Stimulated activated CD4-positive, alpha-beta T cell treated with anti-CD3 and anti-CD28 coated beads, Interleukin-1b, Interleukin-23, amount 100 ng/mL, for 48 hours (primary cell): ENCODE results near the gene ASAP2.

Experiments used
- DNase-seq: peaks from one replicate; pipeline ENCODE4 v3.0.0-alpha.2; 2020

Gene ASAP2

GRCh38 chr2:9205963-9206948 lies at the start of gene ASAP2:
Gene ASAP2 (plus strand): TSS chr2:9206812. CDS start chr2:9207105, 293 bp downstream.
- DNase-seq, result peak; percentile 13

- no peak for DNase-seq
Observed at GRCh38 chr2:9158786-9159779, 47.5 kb upstream of the ASAP2 start.

DNA sequence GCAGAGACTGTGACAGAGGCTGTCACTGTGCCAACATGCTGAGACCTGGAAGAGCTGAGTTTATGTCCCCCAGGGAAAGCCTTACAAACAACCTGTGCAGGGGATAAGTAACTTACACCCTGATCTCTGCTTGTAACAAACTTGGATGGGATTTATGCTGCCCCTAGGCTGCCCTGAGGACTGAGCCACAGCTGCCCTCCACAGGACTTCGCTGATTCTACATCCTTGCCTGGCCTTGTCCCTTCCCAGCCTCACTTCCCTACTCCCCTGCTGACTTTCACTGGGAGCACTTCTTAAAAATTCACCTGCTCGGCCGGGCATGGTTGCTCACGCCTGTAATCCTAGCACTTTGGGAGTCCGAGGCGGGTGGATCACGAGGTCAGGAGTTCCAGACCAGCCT lies 45.9 kb upstream of the ASAP2 start:
- no peak for DNase-seq

GRCh38 chr2:9162841-9163240 lies 43.8 kb upstream of the ASAP2 start:
- DNase-seq, result no peak

DNA sequence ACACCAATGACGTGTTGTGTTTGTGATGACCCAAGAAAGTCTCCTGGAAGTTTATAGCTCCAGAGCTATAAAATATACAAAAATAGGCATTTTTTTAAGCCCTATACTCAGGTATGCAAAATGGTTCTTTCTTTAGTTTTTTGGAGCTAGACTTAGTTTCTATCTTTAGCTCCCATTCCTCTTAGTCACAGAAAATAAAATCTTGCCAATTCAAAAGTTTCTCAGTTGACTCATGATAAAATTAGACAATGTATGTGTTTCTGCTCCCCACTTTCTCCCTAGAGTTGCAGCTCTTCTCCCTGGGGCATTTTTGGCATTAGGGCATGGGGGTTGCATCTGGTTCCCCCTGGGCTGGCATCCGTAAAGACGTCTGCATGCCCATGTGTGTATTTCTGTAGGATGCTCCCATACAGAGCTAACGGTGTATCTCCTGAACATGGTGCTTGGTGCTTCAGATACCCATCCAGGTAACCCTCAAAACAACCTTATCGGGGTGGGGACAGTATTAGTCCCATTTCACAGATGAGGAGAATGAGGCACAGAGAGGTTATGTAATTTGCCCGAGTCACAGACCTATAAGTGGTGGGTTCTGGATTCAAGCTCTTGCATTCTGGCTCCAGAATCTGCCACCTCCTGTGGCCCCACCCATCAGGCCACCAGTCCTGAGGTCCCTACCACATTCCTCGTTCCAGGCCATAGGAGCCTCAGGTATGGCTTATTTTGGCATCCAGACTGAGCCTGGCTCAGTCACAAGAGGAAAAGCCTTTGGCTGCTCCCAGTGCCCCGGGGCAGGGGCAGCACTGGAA lies 43.1 kb upstream of the ASAP2 start:
- DNase-seq, result no peak

DNA sequence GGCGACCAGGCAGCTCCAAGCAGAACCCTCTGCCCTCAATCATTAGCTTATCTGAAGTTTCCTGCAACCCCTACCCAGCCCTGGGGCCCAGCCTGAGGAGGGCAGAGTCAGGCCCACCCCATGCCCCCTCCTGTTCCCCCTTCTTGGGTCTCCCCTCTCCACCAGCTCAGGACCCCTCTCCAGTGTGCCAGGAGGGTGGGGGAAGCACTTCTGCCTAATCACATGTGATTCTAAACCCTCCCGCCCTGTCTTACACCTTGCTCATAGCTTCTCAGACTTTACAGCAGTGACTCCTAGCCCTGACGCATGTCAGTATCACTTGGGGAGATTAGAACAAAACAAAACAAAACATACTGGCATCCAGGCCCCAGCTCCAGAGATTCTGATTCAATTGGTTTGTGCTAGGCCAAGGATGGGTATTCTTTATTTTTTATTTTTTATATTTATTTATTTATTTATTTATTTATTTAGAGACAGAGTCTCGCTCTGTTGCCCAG lies 42.5 kb upstream of the ASAP2 start:
- no peak for DNase-seq

GRCh38 chr2:9165625-9166024 lies 41.0 kb upstream of the ASAP2 start:
- DNase-seq, result no peak

DNA sequence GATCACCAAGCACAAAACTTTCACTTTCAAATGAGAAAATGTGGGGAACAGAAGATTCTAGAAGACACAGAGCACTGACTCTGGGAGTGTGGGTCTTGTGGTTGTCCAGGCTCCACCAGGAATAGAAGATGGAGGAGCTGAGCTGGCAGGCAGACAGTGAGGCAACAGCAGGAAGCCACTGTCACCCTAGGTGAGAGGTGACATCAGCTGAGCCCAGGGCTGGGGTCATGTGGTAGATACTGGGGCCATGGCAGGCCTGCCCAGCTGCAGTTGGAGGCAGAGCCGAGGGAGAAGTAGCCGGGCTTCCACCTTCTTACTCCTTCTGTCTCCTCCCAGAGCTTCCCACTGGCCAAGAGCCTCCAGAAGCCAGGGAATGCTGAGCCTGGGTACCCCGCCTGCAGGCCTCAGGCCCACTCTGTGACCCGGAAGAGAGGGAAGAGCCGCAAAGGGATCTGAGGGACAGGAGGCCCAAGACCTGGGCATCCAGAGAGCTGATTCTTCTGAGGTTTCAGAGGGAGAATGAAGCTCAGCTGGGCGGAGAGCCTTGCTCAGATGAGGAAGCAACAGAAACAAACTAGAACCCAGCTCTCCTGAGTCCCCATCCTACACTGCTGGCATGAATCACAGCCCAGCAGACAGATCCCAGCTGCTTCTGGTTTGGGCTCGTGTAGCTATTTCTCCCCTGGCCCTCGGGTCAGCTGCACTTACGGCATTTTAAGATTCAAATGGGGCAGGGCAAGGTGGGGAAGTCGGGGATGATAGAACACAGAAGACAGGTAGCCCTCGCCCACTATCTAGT lies 39.8 kb upstream of the ASAP2 start:
- no peak for DNase-seq

DNA sequence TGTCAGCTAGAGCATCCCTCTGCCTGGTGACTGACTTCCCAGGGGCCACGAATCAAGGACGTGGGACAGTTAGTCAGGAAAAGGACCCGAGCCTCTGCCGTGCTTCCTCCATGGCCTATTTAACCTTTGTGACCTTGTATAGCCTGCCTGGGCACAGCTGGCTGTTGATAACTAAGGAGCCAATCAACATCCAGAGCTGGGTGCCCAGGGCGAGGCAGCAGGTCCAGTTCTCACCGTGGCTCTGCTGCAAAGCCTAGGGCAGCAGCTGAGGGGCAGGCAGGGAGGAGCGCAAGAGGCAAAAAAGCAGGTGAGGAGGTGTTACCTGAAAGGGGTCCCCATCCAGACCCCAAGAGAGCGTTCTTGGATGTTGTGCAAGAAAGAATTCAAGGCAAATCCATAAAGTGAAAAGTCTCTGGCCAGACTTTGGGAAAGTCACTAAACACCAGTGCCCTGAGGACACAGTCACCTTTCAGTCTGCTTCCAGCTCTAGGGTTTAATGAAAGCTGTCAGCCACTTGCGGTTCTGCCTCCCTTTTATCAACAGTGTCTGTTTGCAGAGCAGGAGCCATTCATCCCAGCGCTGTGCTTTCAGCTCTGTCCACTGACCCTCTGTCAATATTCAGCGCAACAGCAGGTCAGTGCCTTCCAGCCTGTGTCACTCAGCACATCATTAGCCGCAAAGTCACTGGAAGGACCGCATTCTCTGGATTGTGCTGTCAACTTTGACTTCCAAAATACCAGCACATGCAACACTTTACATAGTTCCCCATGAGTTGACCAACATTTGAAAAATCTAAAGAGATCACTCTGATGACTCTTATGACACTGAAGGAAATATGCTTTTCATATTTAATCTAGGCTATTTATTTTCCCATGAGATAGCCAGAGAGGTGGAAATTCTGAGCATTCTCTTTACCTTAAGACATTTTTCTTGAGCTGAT lies 38.6 kb upstream of the ASAP2 start:
- DNase-seq, result no peak

DNA sequence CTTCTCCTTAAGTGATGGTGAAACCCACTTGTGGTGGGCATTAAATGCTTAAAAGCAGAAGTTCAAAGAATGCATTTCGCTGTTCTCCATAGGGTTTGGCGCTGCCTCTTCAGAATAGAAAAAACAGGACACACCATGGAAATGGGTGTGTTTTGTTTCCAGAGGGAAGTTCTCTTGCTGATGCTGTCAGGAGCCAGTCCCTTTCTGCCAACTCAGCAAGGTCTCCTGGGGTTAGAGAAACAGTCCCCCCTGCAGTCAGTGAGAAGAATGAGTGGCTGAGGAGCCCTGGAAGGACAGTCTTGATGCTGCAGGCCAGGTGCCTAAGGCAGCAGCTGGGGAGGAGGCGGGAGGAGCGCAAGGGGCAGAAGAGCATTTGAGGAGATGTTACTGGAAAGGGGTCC lies 37.8 kb upstream of the ASAP2 start:
- DNase-seq, result no peak

DNA sequence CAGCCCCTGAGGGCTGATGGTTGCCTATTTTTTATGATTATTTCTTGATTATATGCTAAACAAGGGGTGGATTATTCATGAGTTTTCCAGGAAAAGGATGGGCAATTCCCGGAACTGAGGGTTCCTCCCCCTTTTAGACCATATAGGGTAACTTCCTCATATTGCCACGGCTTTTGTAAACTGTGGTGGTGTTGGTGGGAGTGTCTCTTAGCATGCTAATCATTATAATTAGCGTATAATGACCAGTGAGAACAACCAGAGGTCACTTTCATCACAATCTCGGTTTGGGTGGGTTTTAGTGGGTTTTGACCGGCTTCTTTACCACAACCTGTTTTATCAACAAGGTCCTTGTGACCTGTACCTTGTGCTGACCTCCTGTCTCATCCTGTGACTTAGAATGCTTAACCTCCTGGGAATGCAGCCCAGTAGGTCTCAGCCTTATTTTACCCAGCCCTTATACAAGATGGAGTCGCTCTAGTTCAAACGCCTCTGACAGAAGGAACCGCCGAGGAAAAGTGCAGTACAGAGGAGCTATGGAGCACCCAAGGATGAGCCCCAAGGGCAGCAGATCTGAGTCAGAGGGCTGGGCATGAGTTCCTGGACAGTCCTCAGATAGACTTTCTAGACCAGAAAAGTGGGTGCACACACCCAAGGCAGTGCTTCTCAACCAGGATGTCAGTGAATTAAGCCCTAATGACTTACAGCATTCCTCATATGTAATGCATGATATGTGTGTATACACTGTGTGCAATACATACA lies 37.1 kb upstream of the ASAP2 start:
- no peak for DNase-seq

GRCh38 chr2:9170458-9171130 lies 36.0 kb upstream of the ASAP2 start:
- no peak for DNase-seq

GRCh38 chr2:9174771-9175437 lies 31.7 kb upstream of the ASAP2 start:
- DNase-seq, result no peak

DNA sequence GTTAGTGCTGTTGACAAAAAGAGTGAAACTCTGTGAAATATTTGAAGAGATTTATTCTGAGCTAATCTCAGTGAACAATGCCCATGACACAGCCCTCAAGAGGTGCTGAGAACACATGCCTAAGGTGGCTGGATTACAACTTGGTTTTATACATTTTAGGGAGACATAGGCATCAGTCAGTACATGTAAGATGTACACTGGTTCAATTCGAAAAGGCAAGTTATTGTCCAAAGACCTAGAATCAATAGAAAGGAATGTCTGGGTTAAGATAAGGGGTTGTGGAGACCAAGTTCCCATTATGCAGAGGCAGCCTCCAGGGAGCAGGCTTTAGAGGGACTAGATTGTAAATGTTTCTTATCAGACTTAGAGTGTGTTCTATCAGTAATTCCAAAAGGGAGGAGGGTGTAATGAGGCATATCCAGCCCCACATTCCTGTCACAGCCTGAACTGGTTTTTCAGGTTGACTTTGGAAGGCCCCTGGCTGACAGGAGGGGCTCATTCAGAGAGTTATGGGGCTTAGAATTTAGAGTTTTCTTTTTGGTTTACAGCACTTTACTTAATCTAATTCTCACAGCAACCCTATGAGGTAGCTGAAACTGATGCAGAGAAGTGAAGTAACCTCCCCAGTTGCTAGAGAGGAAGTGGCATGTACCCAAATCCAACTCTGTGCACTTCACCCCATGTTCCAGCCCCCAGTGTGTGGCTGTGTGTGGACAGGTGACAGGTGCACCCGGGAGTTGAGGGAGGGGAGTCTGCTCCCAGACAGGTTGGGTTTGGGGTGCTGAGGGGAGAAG lies 28.3 kb upstream of the ASAP2 start:
- no peak for DNase-seq

GRCh38 chr2:9178904-9179571 lies 27.6 kb upstream of the ASAP2 start:
- no peak for DNase-seq

DNA sequence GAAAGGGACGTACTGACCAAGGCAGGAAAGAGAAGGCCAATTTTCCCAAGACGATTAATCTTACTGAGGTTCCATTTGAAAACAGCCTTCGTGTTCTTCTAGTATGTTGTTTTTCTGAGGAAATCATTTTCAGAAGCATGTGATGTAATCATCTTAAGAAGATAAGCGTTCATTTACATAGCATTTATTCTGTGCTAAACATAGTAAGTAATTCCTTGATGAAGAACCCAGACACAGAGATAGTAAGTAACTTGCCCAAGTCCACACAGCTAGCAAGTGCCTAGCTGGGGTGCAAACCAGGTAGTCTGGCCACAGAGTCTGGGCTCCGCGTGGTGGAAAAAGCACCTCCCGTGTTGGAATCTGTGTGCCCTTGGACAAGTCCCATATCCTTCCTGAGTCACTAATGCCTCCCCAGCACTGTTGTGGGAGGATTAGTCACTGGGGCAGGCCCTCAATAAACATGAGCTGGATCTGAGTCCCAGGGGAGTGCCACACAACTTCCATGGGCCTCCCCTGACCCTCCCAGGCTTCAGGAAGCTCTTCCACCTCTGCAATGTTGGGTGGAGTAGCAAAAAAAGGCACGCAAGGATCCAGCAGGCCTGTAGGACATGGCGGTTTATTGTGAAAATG lies 26.9 kb upstream of the ASAP2 start:
- DNase-seq, result no peak
